NCI-H1092 (cell line): Measurements from ENCODE around the gene SULT1A2.
"Not testable (repeated sequence)": the region's sequence is repeated elsewhere in the genome, so short reads cannot be mapped to it uniquely, and the experiment has no call there.

ENCODE experiments used
- DNase-seq: peaks from one replicate; lab custom pipeline; 2025; lab: John Stamatoyannopoulos, UW

Gene SULT1A2

DNA sequence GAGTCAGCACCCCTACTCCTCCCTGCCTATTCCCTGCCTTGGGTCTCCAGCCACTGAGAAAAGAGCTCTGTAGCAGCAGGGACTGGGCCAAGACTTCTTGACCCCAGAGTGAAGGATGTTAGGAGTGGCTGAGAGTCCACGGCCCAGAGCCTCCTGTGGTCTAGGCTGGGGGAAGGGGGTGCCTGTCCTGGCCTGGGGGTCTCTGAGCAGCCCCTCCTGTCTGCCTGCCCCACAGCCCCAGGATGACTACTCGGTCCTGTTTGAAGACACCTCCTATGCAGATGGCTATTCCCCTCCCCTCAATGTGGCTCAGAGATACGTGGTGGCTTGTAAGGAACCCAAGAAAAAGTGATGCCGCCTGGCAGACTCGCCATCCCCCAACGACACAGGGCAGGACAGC is 5.5 kb downstream of the SULT1A2 start:
- no peak for DNase-seq

DNA sequence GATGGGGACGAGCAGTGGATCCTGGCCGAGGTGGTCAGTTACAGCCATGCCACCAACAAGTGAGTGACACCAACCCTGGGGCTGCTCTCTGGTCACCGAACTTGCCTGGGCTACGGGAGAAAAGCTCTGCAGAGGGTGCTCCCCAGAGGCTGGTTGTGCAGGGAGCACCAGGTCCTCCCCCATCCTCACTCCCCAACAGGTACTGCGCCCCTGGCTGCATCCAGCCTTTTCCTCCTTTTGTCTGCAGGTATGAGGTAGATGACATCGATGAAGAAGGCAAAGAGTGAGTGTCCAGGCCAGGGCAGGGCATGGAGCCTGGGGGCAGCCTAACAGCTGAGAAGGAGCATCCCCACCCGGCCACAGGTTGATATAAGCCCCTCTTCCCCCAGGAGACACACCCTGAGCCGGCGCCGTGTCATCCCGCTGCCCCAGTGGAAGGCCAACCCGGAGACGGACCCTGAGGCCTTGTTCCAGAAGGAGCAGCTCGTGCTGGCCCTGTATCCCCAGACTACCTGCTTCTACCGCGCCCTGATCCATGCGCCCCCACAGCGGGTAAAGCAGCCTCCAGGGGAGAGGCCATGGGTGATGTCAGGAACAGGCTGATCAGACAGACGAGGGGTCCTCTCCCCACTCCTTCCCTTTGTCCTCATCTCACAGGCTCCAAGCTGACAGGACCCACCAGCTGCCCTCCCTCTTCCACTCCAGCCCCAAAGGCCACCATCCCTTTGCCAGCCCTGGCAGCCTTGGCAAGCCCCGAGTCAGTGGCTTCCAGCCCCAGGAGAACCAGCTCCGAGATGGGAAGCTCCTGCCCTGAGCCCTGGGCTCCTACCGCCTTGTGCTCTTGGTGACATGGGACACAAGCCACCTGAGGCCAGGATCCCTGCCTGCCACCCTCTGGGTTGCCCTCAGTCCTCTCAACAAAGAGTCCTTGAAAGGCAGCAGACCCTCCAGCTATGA is 6.2 kb downstream of the SULT1A2 start:
- DNase-seq: no peak

DNA sequence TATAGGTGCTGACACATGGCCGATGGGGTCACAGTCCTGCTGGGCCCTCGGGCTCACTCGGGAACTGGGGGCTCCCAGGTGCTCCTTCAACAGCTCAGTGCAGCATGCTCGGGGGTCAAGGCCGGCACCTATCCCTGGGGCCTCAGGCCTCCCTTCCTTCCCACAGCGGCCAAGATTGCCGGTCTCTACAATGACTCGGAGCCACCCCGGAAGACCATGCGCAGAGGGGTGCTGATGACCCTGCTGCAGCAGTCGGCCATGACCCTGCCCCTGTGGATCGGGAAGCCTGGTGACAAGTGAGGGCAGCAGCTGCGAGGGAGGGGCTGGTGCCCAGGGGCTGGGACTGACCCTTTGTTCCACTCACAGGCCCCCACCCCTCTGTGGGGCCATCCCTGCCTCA is 6.9 kb downstream of the SULT1A2 start:
- no peak for DNase-seq

DNA sequence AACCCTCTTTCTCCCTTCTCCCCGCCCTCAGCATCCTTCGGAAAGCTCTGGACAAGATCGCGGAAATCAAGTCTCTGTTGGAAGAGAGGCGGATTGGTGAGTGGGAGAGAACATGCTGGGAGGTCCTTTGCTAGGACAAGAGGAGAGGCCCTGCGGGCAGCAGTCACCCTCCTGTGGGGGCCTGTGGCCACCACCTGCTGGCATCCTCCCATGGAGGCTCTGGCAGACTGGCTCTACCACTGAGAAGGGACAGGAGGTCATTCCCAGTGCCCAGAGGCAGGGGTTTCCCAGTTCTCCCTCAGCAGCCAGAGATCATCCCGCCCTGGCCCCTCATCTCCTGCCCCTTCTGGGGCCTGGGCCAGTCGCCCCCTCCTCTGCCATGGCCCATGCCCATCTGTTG is 7.8 kb downstream of the SULT1A2 start:
- no peak for DNase-seq

DNA sequence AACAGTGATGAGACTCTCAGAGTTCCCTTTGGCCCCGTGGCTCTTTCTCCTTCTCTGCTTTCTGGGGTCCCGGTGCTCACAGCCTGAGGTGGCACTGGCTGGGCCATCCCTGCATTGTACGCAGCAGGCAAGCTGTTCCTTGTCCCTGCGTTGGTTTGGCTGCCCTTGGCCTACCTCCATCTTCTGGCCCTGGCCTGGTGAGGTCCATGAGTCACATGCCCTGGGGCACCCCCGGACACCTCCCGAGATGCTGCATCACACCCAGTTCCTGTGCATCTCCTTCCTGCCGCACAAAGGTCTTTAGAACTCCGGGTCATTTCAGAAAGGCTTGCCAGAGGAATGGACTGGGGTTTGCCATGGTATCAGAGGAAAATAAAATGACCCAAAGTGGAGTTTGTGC is 9.5 kb downstream of the SULT1A2 start:
- DNase-seq: no peak

DNA sequence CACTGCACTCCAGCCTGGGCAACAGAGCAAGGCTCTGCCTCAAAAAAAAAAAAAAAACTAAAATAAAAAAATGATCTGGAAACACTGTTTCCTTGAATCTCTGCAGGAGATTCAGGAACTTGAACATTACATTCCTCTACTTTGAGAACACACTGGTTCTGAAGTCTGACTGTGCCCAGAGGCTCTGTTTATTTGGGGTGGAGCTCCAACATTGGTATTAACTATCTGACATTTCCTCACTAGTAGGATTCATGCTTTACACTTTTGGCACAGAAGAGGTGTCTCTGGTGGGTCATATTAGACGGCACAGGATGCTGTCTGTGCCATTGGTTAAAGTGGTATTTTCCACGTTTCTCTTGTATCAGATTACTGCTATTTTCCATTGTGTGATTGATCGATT is 10.4 kb downstream of the SULT1A2 start:
- DNase-seq: no peak

DNA sequence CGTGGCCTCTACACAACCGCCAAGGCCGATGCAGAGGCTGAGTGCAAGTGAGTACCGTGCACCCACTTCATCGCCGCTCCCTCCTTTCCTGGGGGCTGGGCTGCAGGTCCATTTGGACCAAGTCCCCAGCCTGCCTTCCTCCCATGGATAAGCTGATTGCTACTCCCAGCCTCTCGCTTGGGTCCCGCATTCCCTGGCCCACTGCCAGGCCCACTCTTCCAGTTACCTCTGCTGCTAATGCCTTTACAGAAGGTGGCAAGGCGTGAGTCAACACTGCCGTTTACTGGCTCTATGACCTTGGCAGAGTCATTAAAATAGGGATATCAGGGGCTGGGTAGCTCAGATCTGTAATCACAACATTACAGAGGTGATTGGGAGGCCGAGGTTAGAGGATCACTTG is 11.2 kb downstream of the SULT1A2 start:
- no peak for DNase-seq

DNA sequence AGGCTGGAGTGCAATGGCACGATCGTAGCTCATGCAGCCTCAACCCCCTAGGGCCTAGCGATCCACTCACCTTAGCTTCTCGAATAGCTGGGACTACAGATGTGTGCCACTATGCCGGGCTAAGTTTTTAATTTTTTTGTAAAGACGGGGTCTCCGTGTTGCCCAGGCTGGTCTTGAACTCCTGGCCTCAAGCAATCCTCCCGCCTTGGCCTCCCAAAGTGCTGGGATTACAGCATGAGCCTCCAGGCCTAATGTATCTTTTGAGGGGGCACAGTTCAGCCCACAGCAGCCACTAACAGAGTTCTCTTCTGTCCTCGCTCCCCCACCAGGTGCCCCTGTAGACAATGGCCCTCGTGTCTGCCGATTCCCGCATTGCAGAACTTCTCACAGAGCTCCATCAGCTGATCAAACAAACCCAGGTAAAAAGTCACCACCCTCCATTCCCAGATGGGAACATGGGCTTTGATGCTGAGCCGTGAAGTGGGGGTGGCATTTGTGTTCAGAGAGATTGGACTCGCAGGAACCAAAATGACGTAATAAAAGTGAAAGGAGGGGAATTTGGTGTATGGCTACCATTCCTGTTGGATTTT is 16.0 kb downstream of the SULT1A2 start:
- no peak for DNase-seq

DNA sequence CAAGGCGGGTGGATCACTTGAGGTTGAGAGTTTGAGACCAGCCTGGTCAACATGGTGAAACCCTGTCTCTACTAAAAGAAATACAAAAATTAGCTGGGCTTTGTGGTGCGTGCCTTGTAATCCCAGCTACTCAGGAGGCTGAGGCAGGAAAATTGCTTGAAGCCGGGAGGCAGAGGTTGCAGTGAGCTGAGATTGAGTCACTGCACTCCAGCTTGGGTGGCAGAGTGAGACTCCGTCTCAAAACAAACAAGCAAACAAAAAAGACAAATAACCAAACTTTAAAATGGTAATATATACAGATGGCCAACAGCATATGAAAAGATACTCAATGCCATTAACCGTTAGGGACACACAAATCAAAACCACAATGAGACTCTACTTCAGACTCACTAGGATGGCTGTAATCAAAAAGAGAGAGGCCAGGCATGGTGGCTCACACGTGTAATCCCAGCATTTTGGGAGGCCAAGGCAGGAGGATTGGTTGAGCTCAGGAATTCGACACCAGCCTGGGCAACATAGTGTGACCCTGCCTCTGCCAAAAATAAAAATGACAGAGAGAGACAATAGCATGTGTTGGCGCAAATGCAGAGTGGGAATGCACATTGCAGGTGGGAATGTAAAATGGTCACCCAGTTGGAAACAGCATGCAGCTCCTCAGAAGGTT is 21.3 kb downstream of the SULT1A2 start:
- no peak for DNase-seq

DNA sequence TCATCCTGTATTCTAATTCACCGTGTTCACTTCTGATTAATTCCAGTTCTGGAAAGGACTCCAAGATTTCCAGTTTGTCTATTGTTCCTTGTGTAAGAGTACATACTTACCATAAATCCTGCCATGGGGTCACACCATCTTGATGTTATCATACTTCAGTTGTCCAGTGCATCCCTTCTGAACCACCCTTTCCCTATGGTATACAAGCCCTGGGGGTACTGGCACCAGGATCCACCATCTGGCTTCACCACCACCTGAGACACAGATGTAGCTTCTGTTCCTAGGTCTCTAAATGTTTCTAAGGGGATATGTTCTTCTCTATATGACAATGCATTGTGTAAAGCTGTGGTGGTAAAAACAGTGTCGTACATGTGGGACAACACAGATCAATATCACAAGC is 21.9 kb downstream of the SULT1A2 start:
- no peak for DNase-seq

DNA sequence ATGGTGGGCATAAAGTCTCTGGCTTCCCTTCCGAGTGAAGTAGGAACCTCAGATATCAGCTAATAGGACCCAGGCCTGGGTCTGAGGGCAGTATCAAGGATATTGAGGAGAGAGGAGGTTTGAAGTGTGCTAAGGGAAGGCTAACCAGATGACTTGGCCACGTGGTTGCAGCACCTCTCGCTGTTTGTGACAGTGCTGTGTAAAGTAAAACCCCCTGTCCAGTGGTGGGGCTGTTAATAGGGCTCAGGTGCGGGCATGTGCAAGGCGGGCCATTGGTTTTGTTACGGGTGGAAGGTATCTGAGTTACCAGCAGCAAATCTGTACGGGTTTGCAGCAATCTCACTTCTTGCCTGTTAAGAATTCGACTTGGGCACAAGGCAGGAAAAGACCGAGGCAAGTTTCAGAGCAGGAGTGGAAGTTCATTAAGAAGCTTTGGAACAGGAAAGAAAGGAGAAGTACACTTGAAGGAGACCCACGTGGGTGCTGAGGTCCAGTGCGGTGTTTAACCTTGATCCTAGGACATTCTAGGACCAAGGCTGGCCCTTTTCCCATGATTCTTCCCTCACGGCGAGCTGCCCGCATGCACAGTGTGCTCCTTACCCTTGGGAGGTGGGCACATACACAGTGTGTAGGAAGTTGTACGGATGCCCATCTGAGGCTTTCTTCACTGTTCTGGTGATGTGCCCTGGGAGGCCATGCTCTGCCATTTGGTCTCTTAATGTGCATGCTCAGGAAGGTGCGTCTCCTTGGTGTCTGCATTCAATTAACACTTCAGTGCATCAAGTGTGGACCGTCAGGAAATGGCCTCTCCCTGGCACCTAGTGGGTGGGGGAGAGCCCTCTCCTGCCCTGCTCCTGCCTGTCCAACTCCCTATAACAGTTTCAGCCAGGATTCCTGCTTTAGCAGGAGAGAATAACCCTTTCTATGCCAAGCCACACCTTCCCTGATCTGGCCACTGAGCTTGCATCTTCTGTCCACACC is 22.8 kb downstream of the SULT1A2 start:
- no peak for DNase-seq

DNA sequence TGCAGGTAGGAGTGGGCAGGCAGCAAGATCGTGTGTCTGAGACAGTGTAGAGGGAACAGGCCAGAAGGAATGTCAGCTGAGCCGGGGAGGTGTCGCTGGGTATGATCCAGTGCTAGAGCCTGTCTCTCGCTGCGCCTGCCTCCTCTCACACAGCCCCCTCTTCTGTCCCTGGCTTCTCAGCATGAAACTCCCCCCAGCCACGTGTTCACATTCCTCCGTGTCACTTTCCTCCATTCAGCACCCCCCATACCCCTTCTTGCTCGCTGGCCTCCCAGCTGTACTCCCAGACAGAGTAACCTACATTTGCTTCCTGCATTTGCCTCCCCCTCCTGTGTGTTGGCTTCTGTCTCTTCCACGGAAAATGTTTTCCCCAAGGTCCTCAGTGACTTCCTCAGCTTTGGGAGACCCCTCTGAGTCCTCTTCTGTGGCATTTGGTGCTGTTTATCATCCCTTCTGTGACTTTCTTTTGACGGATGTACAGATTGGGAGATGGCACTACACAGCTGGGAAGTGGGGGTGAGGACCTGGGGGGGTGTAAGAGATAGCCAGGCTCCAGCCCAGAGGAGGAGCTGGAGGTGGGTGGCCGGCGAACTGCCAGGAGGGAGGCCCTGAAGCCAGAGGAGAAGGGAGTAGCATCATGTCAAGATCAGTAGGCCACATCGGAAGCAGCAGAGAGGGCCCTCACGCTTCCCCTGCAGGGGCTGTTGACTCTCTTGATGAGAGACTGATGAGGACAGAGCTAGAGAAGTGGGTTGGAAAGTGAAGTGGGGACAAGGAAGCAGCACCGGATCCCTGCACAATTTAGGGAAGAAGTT is 23.9 kb downstream of the SULT1A2 start:
- no peak for DNase-seq

DNA sequence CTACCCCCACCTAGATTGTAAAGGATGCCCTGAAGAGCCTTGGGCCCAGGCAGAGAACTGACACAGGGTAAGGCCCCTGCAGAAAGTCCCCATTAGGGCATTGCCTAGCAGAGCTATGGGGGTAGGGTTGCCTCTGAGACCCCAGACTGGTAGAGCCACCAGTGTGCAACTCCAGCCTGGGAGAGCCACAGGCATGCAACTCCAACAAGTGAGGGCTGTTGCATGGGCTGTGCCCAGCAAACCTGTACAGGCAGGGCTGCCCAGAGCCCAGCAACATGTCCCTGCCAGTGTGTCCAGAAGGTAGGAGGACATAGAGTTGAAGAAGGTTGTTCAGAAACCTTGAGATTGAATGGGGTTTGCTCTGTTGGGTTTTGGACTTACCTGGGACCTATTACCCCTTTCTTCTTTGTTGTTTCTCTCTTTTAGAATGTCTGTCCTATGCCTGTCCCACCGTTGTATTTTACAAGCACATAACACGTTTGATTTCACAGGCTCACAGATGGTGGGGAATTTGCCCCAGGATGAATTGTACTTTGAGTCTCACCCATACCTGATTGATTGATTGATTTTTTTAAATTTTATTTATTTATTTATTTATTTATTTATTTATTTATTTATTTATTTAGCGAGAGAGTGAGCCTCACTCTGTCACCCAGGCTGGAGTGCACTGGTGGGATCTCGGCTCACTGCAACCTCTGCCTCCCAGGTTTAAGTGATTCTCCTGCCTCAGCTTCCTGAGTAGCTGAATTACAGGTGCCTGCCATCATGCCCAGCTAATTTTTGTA is 26.7 kb downstream of the SULT1A2 start:
- no peak for DNase-seq

DNA sequence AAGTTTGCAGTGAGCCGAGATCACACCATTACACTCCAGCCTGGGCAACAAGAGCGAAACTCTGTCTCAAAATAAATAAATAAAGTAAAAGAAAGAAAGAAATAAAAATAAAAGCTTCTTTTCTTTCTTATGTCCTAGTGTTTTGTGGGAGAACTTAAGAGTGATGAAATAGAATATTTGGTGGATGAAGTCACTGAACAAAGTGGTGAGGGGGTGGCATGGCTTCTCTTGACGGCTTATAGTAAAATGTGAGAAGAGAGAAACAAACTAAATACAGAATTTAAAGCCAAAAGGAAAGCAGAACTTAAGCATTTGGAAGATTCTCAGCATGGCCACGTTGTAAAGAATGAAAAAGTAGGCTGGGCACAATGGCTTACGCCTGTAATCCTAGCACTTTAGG is 27.8 kb downstream of the SULT1A2 start:
- DNase-seq: no peak

DNA sequence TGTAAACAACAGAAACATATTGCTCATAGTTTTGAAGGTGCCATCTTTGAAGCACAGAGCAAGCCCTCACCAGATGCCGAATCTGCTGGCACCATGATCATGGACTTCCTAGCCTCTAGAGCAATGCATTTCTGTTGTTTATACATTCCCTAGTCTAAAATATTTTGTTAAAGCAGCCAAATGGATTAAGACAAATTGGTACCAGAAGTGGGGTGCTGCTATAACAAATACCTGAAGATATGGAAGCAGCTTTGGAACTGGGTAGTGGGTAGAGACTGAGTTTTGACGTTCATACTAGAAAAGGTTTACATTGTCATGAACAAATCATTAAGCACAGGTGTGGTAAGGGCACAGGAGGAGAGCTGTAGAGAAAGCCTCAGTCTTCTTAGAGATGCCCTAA is 29.6 kb downstream of the SULT1A2 start:
- DNase-seq: no peak

DNA sequence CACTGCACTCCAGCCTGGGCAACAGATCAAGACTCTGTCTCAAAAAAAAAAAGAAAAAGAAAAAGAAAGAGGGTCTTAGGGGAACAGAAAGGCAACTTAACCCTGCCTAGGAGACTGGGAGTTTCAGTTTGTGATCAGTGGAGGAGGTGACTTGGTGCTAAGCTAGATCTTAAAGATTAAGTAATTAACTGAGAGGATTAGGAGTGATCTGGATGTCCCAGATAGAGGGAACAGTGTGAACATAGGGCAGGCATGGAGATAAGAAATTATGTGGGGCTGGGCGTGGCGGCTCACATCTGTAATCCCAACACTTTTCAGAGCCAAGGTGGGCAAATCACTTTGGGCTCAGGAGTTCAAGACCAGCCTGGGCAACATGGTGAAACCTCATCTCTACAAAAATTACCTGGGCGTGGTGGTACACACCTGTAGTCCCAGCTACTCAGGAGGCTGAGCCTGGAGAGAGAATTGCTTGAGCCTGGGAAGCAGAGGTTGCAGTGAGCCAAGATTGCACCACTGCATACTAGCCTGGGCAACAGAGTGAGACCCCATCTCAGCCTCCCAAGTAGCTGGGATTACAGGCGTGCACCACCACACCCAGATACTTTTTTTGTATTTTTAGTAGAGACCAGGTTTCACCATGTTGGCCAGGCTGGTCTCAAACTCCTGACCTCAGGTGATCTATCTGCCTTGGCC is 30.5 kb downstream of the SULT1A2 start:
- not testable (repeated sequence) for DNase-seq

DNA sequence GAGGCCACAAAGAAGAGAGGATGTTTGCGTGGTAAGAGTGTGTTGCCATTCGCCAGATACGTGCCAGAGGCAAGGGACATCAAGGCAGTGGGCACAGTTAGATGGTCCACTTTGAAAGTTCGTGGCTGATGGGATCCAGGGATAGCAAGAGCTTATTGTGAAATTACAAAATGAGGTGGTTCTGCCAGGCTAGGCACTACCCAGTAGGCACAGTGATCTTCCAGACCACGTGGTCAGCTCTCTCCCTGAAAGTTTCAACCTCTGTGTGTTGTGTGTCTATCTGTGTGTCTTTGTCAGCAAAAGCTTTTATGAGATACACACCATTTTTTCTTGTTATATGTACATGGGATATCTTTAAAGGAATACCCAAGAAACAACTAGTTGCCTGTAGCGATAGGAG is 33.6 kb downstream of the SULT1A2 start:
- DNase-seq: no peak

DNA sequence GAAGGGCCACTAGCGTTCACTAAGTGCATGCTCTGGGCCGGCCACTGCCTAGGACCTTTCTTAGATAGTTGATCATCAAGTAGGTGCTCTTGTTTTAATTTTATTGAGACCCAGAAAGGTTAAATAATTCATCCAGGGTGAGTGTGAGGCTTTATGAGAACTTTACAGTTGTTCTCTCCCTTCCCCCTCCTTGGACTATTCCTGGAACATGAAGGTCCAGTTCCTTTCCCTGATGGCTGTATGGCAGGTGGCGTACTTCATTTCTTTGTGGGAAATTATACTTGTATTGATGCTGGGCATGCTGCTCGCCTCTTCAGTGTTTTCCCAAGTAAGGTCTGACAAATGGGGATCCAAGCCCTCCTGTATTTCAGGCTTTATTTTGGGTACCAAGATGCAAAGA is 34.7 kb downstream of the SULT1A2 start:
- no peak for DNase-seq

DNA sequence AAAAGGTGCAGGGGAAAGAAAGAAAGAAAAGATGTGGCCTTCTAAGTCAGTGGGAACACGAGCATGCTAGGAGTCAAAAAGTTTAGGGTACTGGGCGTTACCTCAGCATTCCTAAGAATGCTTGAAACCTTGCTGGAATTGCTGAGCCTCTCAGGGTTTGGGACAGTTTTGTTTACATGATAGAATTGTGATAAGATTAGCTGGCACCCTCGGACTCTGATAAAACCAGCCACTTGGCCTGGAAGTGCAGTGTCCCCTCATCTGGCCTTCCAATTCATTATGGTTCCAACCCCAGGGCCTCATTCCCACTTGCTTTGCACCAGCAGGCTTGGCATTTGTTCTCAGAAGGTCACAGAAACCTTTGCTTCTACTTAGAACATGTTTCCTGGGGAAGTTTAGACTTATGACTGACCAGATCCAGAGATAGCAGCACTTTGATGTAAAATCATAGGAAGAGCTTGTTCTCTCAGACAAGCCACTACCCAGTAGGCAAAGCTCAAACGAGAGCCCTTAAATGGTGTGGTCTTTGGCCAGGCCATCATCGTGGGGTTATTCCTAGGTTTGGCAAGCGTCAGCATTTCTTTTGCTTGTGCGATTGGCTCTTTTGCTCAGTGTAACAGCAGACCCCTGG is 35.2 kb downstream of the SULT1A2 start:
- DNase-seq: no peak
